GM23338 (cell line): ENCODE data around the gene SH3TC1. TPM values are rescaled to one million over a fixed set of nuclear protein-coding genes. Genes with fewer than 3 reads are reported as not detected.

Experiments used
- ATAC-seq: fragments of 200-7000 bp; cut with Tn5 transposase; 3 replicates; pipeline ENCODE4 v1.9.1; 2020
- DNase-seq: peaks from one replicate; pipeline ENCODE4 v3.0.0-alpha.2; 2015; ENCODE audit warnings: low spot score
- H2AFZ ChIP-seq: fragments of 200-600 bp; sonication (generic); 2 replicates; pipeline ENCODE4 v1.8.0; 2016; ENCODE audit warnings: antibody characterized with exemption, mild to moderate bottlenecking, moderate library complexity
- H3F3A ChIP-seq: fragments of 200-600 bp; sonication (generic); replicated peaks from 2 replicates; pipeline ENCODE4 v1.8.0; 2017; ENCODE audit warnings: antibody characterized with exemption, mixed run types, low read depth
- H3K27ac ChIP-seq: fragments of 200-600 bp; sonication (generic); 2 replicates; pipeline ENCODE4 v1.6.1; 2016; ENCODE audit warnings: low read depth
- H3K27me3 ChIP-seq: fragments of 200-600 bp; sonication (generic); 2 replicates; pipeline ENCODE4 v1.8.0; 2016; ENCODE audit warnings: mild to moderate bottlenecking, mixed run types, moderate library complexity; ENCODE audit not compliant: insufficient read depth
- H3K36me3 ChIP-seq: fragments of 200-600 bp; sonication (generic); 2 replicates; pipeline ENCODE4 v1.8.0; 2016; ENCODE audit warnings: mild to moderate bottlenecking; ENCODE audit not compliant: insufficient read depth
- H3K4me1 ChIP-seq: fragments of 200-600 bp; sonication (generic); 2 replicates; pipeline ENCODE4 v1.8.0; 2016; ENCODE audit warnings: mild to moderate bottlenecking, moderate library complexity; ENCODE audit not compliant: insufficient read depth
- H3K4me2 ChIP-seq: fragments of 200-600 bp; sonication (generic); 2 replicates; pipeline ENCODE4 v1.7.1; 2017; ENCODE audit warnings: mixed run types
- H3K4me3 ChIP-seq: fragments of 200-600 bp; sonication (generic); 2 replicates; pipeline ENCODE4 v1.6.1; 2016; ENCODE audit warnings: mixed run types
- H3K79me2 ChIP-seq: fragments of 200-600 bp; sonication (generic); replicated peaks from 2 replicates; pipeline ENCODE4 v1.8.0; 2017; ENCODE audit warnings: mild to moderate bottlenecking; ENCODE audit not compliant: insufficient read depth
- H3K9me2 ChIP-seq: fragments of 200-600 bp; sonication (generic); 2 replicates; pipeline ENCODE4 v1.8.0; 2017; ENCODE audit not compliant: insufficient read depth
- H4K20me1 ChIP-seq: fragments of 200-600 bp; sonication (generic); replicated peaks from 2 replicates; pipeline ENCODE4 v1.8.0; 2017; ENCODE audit warnings: mild to moderate bottlenecking; ENCODE audit not compliant: insufficient read depth
- H3K27ac Mint-ChIP-seq: 2 replicates; pipeline ENCODE4 v1.8.0; 2020; ENCODE audit warnings: inconsistent platforms, mild to moderate bottlenecking, moderate library complexity, mixed read lengths
- H3K27me3 Mint-ChIP-seq: 3 replicates; pipeline ENCODE4 v1.8.0; 2022; ENCODE audit warnings: low read depth, mild to moderate bottlenecking, moderate library complexity, mixed read lengths, inconsistent platforms; ENCODE audit not compliant: insufficient read depth, poor library complexity
- H3K36me3 Mint-ChIP-seq: 3 replicates; pipeline ENCODE4 v1.8.0; 2021; ENCODE audit warnings: low read depth, mild to moderate bottlenecking, inconsistent platforms, moderate library complexity, mixed read lengths
- H3K4me1 Mint-ChIP-seq: 3 replicates; pipeline ENCODE4 v1.8.0; 2020; ENCODE audit warnings: mild to moderate bottlenecking, inconsistent platforms, mixed read lengths
- H3K4me3 Mint-ChIP-seq: 3 replicates; pipeline ENCODE4 v1.8.0; 2021; ENCODE audit warnings: moderate library complexity, mild to moderate bottlenecking, inconsistent platforms, mixed read lengths
- H3K9me3 Mint-ChIP-seq: 3 replicates; pipeline ENCODE4 v1.8.0; 2020; ENCODE audit warnings: moderate library complexity, mild to moderate bottlenecking, inconsistent platforms, mixed read lengths
- CREB1 ChIP-seq: fragments of 250-450 bp; sonication (Bioruptor Pico); IDR thresholded peaks from 2 replicates; pipeline ENCODE4 v1.5.0; 2020; ENCODE audit warnings: low read depth, mild to moderate bottlenecking, moderate library complexity
- CTCF ChIP-seq, 2 experiments: fragments of 200-600 bp in 1 of 2; sonication (generic) in 1 of 2; conservative IDR thresholded peaks; 2 replicates each; pipeline versions ENCODE4 v1.5.1 to v1.6.1; 2016 to 2017; ENCODE audit warnings: antibody characterized with exemption in 2 of 2, low read depth in 2 of 2, mild to moderate bottlenecking in 2 of 2, moderate library complexity in 1 of 2
- ETS1 ChIP-seq: IDR thresholded peaks from 2 replicates; pipeline ENCODE4 v1.6.1; 2016; ENCODE audit warnings: antibody characterized with exemption
- EZH2 ChIP-seq: fragments of 200-600 bp; sonication (generic); IDR thresholded peaks from one replicate; pipeline ENCODE4 v1.8.0; 2017; ENCODE audit warnings: antibody characterized with exemption, mild to moderate bottlenecking, low read depth; ENCODE audit not compliant: unreplicated experiment
- EZH2phosphoT487 ChIP-seq: fragments of 200-600 bp; sonication (generic); IDR thresholded peaks from one replicate; pipeline ENCODE4 v1.8.1; 2018; ENCODE audit warnings: antibody characterized with exemption; ENCODE audit not compliant: unreplicated experiment
- JUNB ChIP-seq: IDR thresholded peaks from one replicate; pipeline ENCODE4 v1.6.1; 2016; ENCODE audit warnings: antibody characterized with exemption; ENCODE audit not compliant: unreplicated experiment
- NANOG ChIP-seq: IDR thresholded peaks from 2 replicates; pipeline ENCODE4 v1.6.1; 2016; ENCODE audit warnings: antibody characterized with exemption, borderline replicate concordance
- POLR2AphosphoS5 ChIP-seq: IDR thresholded peaks from 2 replicates; pipeline ENCODE4 v1.6.1; 2016; ENCODE audit warnings: antibody characterized with exemption, low read depth
- REST ChIP-seq: IDR thresholded peaks from one replicate; pipeline ENCODE4 v1.6.1; 2018; ENCODE audit warnings: antibody characterized with exemption; ENCODE audit not compliant: unreplicated experiment
- STAT1 ChIP-seq: IDR thresholded peaks from one replicate; pipeline ENCODE4 v1.6.1; 2016; ENCODE audit warnings: antibody characterized with exemption; ENCODE audit not compliant: unreplicated experiment
- ZNF114 ChIP-seq: fragments of 250-450 bp; sonication (Bioruptor Pico); IDR thresholded peaks from 2 replicates; pipeline ENCODE4 v1.5.0; 2020; ENCODE audit warnings: mild to moderate bottlenecking, moderate library complexity
- ZNF331 ChIP-seq: fragments of 250-450 bp; sonication (Bioruptor Pico); IDR thresholded peaks from 2 replicates; pipeline ENCODE4 v1.5.0; 2020; ENCODE audit warnings: low read depth, mild to moderate bottlenecking, moderate library complexity
- ZNF462 ChIP-seq: fragments of 250-450 bp; sonication (Bioruptor Pico); IDR thresholded peaks from 2 replicates; pipeline ENCODE4 v1.5.0; 2020; ENCODE audit warnings: mild to moderate bottlenecking, moderate library complexity
- polyA plus RNA-seq: library from polyadenylated mRNA; unstranded; fragments of >200 nt; fragmentation: Nextera tagmentation; extraction: Ambion mirVana; gene quantifications from 2 replicates; pipeline ENCODE4 v1.2.1, GENCODE V29; 2016
- total RNA-seq: library from RNA; depleted of rRNA; stranded (reverse); fragments of >200 nt; shearing (Covaris generic); gene quantifications from 2 replicates; pipeline ENCODE4 v1.2.3, GENCODE V29; 2014

SH3TC1 gene
- total and polyA plus RNA-seq, 2 experiments from 2014 or later = 0.07 TPM; not detected in 1

GRCh38 chr4:8273450-8273849 is 74.4 kb downstream of the SH3TC1 start:
- peaks cover 17% of the 10 kb centered on the region for H3K27me3 ChIP-seq
- H3K4me1 ChIP-seq = no peaks in the 10 kb centered on the region
- 0 out of 3 replicates have a peak, but pooled peaks cover 3% of the 10 kb centered on the region for H3K4me1 Mint-ChIP-seq
- no peaks in the 10 kb centered on the region for H3K36me3 Mint-ChIP-seq
- no peak overlapping the region for H3K27ac Mint-ChIP-seq
- H3K79me2 ChIP-seq = no peaks in the 10 kb centered on the region
- no peak overlapping the region for H3K4me2 ChIP-seq
- no peaks in the 10 kb centered on the region for H3K9me2 ChIP-seq
- no peak overlapping the region for H3K4me3 ChIP-seq
- ATAC-seq = no peak
- H3F3A ChIP-seq = no peaks in the 10 kb centered on the region
- no peak overlapping the region for H2AFZ ChIP-seq
- H3K27me3 Mint-ChIP-seq = peaks cover 38% of the 10 kb centered on the region
- H3K36me3 ChIP-seq = no peaks in the 10 kb centered on the region
- TF ChIP-seq JUNB (no peak), REST (no peak), CREB1 (CRISPR knock-in tag) (no peak), EZH2 (no peak), POLR2AphosphoS5 (no peak), ZNF114 (no peak), CTCF (conservative IDR thresholded peaks at IDR 0.05; ENCODE audit: low read depth in 2 of 2) (no peak), ZNF331 (CRISPR knock-in tag) (no peak), NANOG (no peak), ZNF462 (no peak), EZH2phosphoT487 (no peak), STAT1 (no peak), ETS1 (no peak)
- no peak overlapping the region for H3K27ac ChIP-seq
- H4K20me1 ChIP-seq = no peaks in the 10 kb centered on the region
- no peak overlapping the region for H3K4me3 Mint-ChIP-seq
- DNase-seq = no peak
- H3K9me3 Mint-ChIP-seq = no peaks in the 10 kb centered on the region
